Thyroid gland (tissue), 4 donors: ENCODE data around the gene MS4A6E.

Experiments
- CTCF ChIP-seq, 6 experiments: fragments of 200-600 bp in 3 of 6; fragments of 450-650 bp in 3 of 6; sonication (generic) in 3 of 6; IDR thresholded peaks; one replicate each; pipeline ENCODE4 v1.5.1; 2016 to 2019; ENCODE audit warnings: antibody characterized with exemption in 6 of 6, mild to moderate bottlenecking in 2 of 6, inconsistent platforms in 1 of 6, moderate library complexity in 1 of 6
- POLR2A ChIP-seq, 2 donors: fragments of 450-650 bp; IDR thresholded peaks; one replicate each; pipeline ENCODE4 v1.6.1; 2017; ENCODE audit warnings: antibody characterized with exemption in 2 of 2, mild to moderate bottlenecking in 2 of 2, moderate library complexity in 1 of 2

- no peak for TF ChIP-seq POLR2A (IDR thresholded peaks at IDR 0.05)
- TF ChIP-seq CTCF (IDR thresholded peaks at IDR 0.05), result no peak
Observed at GRCh38 chr11:60321051-60321450, 6.0 kb upstream of the MS4A6E start.
